Right ventricle myocardium superior (tissue), 1 donor: Measurements from ENCODE around the gene C12orf76. TPM values are rescaled to one million over a fixed set of nuclear protein-coding genes. Genes with fewer than 3 reads are reported as not detected.
A peak's percentile ranks its signal among the peaks of the same experiment; 100 is the strongest.

Experiments used
- ATAC-seq: fragments of 200-7000 bp; cut with Tn5 transposase; one replicate; pipeline ENCODE4 v1.9.1; 2020; ENCODE audit warnings: mild to moderate bottlenecking; ENCODE audit not compliant: poor library complexity
- DNase-seq: peaks from one replicate; pipeline ENCODE4 v3.0.0-alpha.2; 2020
- intact Hi-C: fragments of 100-400 bp; cut with DNase I; formaldehyde crosslinking; loops from one replicate; pipeline ENCODE4 v1.11.2; 2022
- total RNA-seq: library from RNA; stranded (reverse); fragmentation: NEBNext Ultra II Directional; extraction: Animal tissue kit (Norgen Biotek cat#: 25700); gene quantifications from one replicate; pipeline ENCODE4 v1.2.1, GENCODE V29; 2021
- donor health status: DM: no; HTN: yes; CAD: no; lungs with severe emphysema.

Gene C12orf76
- total RNA-seq, 1 donor from 2014 or later = 6.7 TPM

DNA sequence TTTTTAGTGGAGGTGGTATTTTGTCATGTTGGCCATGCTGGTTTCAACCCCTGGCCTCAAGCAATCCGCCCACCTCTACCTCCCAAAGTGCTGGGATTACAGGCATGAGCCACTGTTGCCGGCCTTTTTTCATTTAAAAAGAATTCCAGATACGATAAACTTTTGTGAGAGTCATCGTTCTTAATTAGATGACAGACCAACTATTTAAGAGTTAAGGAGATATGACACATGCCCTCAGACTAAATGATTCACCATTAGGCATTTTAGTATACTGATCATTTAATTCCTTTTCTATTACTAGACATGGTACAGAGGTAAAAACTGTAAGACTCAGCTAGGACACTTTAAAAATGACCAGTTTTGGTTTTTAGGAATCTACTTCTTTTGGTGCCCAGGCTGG is 46.7 kb downstream of the C12orf76 start:
- intact Hi-C loops = no loop called here
- ATAC-seq (no peak), DNase-seq (no peak)

DNA sequence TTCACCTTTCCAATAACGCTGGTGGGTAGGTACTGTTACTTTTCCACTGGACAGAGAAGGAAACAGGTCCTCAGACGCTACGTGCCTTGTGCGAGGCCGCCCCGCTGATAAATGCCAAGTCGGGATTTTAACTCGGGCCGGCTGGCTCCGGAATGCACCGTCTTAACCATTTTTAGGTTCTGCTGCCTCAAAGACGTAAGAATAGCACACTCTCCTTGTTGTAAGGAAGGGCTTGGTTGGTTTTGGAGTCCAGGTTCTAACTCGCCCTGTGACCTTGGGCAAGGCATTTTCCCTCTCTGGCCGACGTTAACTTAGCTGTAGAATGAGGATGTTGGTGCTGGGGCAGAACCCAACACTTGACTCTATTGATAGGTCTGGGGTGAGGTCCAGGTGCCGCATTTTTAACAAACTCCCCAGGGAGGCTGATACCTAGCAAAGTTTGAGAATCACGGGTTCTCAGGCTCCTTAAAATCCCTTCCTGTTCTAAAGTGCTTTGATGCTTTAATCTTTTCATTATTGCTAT is 48.3 kb downstream of the C12orf76 start:
- intact Hi-C loops = loop anchor here (5.0 kb wide), 1 partner anchor 48 kb away; no protein-coding TSS in a partner anchor
- DNase-seq (no peak), ATAC-seq (no peak)

DNA sequence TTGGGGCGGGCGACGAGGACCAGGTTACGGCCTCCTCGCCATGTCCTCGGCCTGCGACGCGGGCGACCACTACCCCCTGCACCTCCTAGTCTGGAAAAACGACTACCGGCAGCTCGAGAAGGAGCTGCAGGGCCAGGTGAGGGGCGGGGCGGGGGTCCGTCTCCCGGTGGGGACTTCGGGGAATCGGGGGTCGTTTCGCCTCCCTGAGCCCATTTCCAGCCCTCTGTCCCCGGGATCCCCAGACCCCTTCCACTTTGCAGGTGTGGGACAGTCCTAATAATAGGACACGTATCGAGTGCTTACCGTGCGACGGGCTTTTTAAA is 48.7 kb downstream of the C12orf76 start:
- no peak for ATAC-seq
- intact Hi-C loops = loop anchor here (5.0 kb wide), 1 partner anchor 47 kb away; no protein-coding TSS in a partner anchor
- no peak for DNase-seq

DNA sequence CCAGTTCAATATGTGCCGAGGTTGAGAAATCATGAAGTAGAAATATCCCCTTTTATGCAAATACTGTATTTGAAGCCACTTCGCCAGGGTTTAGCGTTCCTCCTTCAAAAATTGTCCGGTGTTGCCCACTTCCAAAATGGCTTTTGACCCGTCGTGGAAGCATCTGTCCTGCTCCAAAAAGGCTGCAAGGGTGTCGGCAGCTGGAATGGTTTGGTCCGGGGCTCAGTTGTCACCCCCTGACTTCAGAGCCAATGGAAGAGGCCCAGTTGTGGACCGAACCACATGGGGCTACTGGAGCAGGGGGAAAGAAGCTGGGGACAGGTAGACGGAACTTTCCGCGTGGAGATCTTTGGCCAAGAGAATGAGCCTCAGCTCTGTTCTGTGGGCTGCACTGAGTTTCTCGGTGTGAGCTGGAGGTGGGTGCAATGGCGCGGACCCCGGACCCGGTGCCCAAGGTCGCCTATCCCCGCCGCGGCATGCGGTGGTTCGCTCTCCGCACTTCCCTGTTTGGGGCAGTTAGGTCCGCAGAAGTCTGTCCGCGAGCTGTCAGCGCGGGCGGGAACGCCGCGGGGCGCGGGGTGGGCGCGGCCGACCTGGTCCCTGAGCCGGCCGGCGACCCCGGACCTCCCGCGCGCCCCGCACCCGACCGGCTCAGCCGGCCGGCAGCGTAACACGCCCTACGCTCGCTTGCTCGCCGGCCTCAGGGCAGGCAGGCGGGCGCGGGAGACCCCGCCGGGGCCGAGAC is 49.2 kb downstream of the C12orf76 start, which contains the start of gene ANKRD13A:
Gene ANKRD13A (plus strand): TSS at position 527 of the 745 bp plus-strand sequence. CDS start 259 bp downstream, outside the sequence.
- DNase-seq = peak; percentile 92
- ATAC-seq = peak; percentile 91

DNA sequence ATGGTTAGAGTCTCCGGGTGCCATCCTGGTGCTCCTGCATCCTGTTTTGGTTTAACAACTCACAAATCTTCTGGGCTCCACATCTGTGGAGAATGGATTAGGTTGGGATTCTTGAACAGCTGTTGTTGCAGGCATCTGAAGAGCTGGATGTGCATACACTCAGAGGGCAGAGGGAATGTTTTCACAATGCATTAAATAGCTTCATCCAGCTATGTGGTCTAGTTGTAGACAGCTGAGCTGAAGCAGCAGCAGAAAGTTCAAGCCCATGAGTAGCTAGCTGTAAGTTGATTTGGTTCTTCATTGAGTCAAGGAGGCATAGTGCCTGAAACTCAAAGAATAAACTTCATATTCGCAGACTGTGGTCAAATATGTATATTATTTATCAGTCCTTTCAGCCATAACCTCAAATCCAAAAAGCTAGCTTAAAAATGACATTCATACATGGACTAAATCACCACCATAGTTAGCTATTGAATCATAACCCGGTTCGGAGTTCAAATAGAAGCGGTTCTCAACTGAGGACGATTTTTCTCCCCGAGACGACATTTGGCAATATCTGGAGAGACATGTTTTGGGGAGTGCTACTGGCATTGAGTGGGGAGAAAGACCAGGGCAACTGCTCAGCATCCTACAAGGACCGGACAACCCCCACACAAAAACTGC is 50.0 kb downstream of the C12orf76 start:
- ATAC-seq (no peak), DNase-seq (no peak)
- intact Hi-C loops = loop anchor here (5.0 kb wide), 1 partner anchor 46 kb away; no protein-coding TSS in a partner anchor

More for the DNA sequence above, 49.2 kb downstream of the C12orf76 start, which contains the start of gene ANKRD13A:
- intact Hi-C loops = loop anchor here (5.0 kb wide), 1 partner anchor 47 kb away; no protein-coding TSS in a partner anchor

DNA sequence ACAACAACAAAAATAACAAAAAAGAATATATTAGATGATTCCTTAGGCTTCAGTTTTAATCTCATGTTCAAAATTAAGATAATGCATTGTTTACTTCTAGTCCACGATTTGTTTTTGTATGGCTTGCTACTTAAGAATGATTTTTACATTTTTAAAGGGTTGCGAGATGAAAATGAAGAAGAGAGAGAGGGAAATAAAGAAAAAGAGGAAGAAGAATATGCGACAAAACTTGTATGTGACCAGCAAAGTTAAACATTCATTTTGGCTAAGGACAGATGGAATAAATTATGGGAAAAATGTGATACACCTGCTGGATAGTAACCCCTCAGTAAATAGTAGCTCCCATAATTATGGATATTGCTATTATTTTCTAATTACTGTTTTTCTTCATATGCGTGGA is 50.9 kb downstream of the C12orf76 start:
- intact Hi-C loops = loop anchor here (5.0 kb wide), 1 partner anchor 45 kb away; no protein-coding TSS in a partner anchor
- ATAC-seq (no peak), DNase-seq (no peak)

DNA sequence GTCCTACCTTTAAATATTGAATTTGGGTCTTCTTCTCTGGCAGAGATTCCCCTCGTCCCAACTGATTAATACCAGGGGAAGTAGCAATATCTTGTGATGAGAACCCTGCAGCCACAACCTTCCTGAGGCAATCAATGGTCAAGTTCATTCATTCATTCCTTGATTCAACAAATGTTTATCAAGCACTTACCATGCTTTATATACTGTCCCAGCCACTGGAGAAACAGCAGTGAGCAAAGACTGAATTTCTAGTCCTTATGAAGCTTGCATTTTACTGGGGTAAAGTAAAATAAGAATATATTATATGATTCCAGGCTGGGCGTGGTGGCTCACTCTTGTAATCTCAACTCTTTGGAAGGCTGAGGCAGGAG is 51.9 kb downstream of the C12orf76 start:
- DNase-seq (no peak), ATAC-seq (no peak)
- intact Hi-C loops = loop anchor here (5.0 kb wide), 1 partner anchor 44 kb away; no protein-coding TSS in a partner anchor

DNA sequence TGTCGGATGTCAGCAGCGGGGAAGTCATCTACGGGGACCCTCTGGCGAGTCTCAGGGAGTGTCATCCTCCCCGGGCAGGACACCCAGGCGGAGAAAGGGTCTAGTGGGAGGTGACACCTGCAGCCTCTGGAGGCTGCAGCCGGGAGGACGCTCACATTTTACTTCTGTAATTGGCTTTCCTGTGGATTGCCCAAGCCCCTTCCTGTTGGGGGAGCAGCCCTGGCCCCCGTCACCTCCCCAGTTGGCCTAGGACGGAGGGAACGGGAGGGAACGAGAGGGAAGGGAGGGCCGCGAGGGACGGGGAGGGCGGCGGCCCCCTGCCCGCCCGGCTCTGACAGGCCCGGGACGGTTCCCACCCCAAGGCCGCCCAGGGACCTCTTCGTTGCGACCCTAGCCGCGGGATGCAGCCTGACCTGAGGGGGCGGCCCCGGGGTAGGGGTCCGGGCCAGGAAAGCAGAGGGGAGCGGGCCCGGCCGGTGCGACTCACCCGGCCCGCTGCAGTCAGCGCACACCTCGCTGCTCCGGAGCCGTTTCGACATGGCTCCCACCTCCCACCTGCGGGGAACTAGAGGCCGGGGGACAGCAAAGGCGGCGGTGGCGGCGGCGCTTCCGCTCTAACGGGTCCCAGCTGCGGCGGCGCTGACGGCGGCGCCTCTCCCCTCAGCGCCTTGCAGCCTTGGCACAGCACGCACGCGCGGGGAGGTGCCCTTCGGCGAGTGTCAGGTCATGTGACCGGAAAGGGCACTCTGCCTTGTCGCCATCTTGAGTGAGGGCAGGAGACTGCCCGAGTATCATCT is 52.4 kb downstream of the C12orf76 start, which contains the start of gene GIT2:
Gene GIT2 (minus strand): TSS at position 683 of the 797 bp plus-strand sequence. CDS start 144 bp downstream, at position 539.
- intact Hi-C loops = loop anchor here (5.0 kb wide), 1 partner anchor 44 kb away; no protein-coding TSS in a partner anchor
- peak; percentile 97 for DNase-seq
- peak; percentile 91 for ATAC-seq

DNA sequence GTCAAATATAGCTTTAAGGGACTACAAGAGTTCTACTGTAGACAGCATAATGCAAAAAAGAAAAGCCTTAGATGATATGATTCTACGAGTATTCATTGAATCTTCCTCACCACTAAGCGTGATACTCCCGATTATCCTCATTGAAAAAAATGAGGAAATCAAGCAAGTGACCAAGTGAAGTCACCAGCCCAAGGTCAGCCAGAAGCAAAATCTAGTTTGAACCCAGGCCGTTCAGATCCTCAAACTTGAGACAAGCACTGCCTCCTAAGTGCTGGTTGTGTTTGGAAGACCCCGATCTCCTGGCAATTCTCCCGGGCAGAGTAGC is 53.0 kb downstream of the C12orf76 start:
- no peak for DNase-seq
- ATAC-seq = no peak
- intact Hi-C loops = loop anchor here (5.0 kb wide), 1 partner anchor 43 kb away; no protein-coding TSS in a partner anchor

DNA sequence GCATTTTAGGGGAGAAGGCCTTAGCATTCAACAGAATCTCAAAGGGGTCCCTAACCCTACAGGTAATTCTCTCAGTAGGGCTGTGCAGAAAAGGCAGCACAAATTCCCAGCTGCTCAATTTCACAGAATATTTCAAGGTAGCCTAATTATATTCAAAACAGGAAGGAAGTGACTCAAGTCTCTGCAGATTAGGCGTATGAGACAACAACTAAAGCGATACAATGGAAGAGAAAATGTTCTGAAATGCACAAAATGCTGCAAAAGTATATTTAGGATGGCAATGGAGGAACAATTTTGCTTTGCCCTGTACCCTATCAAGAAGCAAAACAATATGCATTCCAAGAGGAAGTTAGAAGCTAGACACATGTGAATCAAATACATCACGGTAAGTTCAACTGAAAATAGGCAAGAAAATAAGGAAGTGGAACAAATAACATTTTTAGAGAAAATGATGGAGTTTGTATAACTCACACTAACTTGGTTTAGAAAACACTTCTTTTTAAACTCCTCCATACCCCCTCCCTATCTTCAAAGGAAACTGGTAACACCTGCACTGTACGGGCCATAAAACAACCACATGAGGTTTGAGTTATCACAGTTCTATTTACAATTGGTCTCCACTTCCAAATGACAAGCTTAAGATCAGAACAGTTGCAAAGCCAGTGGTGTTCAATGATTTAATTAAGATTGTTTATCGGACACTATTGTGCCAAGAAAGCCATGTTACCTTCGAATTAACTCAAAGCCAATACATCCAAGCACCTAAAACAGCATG is 53.7 kb downstream of the C12orf76 start:
- DNase-seq (no peak), ATAC-seq (no peak)
- intact Hi-C loops = loop anchor here (5.0 kb wide), 1 partner anchor 42 kb away; no protein-coding TSS in a partner anchor

DNA sequence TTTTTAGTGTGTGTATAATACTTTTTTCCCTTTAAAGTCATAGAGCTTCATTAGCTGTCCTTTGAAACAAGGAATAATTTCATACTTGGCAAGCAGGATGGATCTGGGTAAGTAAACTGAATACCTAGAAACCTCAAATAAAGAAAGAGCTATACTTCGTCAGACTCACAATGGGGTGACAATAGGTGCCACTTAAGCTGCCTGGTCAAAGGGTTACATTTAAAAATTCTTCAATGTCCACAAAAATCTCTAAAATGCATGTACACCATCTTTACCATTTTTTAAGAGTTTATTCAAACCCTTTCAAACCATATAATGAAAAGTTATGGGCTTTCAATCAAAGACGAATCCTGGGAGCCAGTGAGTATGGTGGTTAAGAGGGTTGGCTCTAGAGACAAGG is 55.2 kb downstream of the C12orf76 start:
- ATAC-seq (no peak), DNase-seq (no peak)
- intact Hi-C loops = no loop called here

DNA sequence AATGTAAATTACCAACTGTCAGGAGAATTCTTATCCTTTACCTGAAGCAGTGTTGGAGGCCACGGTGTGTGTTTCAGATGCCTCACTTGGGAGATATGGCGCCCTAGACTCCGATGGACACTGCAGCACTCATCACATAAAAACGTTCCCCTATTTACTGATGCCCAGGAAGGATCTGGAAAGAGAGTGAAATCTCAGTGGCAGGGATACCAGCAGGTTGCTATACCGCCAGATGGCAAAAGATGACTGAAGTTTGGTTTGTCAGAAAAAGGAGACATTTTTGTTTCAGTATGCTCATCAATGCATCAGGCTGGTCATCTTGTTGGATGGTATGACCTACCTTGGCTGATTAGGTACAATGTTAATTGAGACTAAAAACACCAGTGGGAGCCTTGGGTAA is 56.7 kb downstream of the C12orf76 start:
- DNase-seq = no peak
- intact Hi-C loops = no loop called here
- ATAC-seq = no peak

Other genes with a start within 250 kb of the C12orf76 start
- 0.35 TPM for gene TRPV4, start 215.1 kb downstream of the C12orf76 start, total RNA-seq
- gene GLTP, start 168.0 kb downstream of the C12orf76 start, total RNA-seq = 18.6 TPM
- 8.3 TPM for gene TCHP, start 148.2 kb downstream of the C12orf76 start, total RNA-seq
- gene GIT2, start 52.2 kb downstream of the C12orf76 start, total RNA-seq = 41.5 TPM
- 24.7 TPM for gene ANKRD13A, start 49.1 kb downstream of the C12orf76 start, total RNA-seq
- gene IFT81, start 75.8 kb upstream of the C12orf76 start, total RNA-seq = 9.8 TPM
- 3,087 TPM for gene ATP2A2, start 232.7 kb upstream of the C12orf76 start, total RNA-seq